T-helper 1 cell treated with Interleukin-12 subunit alpha and Interleukin-12 subunit beta and Interleukin-4 antibody, amounts not matched to agents 30 ng/mL and 1 ng/mL, for 36 hours (primary cell): ENCODE results near the gene ZCCHC18. TPM values are rescaled to one million over a fixed set of nuclear protein-coding genes. Genes with fewer than 3 reads are reported as not detected.
"Not testable (repeated sequence)": the region's sequence is repeated elsewhere in the genome, so short reads cannot be mapped to it uniquely, and the experiment has no call there.

Source experiments
- intact Hi-C: fragments of 100-400 bp; cut with micrococcal nuclease; formaldehyde crosslinking; loops from one replicate; pipeline ENCODE4 v1.15.1; 2024
- total RNA-seq: library from RNA; stranded (reverse); gene quantifications from 2 replicates; pipeline ENCODE4 v1.2.3, GENCODE V29; 2022

ZCCHC18 gene
- total RNA-seq = 0.34 and 0.90 TPM in 2 replicates

GRCh38 chrX:104112326-104112951 lies at the start of gene ZCCHC18:
ZCCHC18 (plus strand) TSS chrX:104112523; CDS start chrX:104114112, 1,589 bp downstream.
- intact Hi-C loops = loop anchor here (2.0 to 5.0 kb wide), 4 partner anchors 44 to 425 kb away; partner anchors contain the start of genes FAM199X, MORF4L2 and SLC25A53

- intact Hi-C loops = not testable (repeated sequence)
Measured at GRCh38 chrX:104062636-104063035, 49.7 kb upstream of the ZCCHC18 start.

GRCh38 chrX:104075778-104076445 lies 36.4 kb upstream of the ZCCHC18 start, which contains the start of gene TMSB15C:
TMSB15C (minus strand) TSS chrX:104076236.
- intact Hi-C loops = not testable (repeated sequence)

GRCh38 chrX:104077854-104078253 lies 34.5 kb upstream of the ZCCHC18 start:
- intact Hi-C loops = not testable (repeated sequence)

- intact Hi-C loops = no loop called here
Measured at GRCh38 chrX:104084063-104084462, 28.3 kb upstream of the ZCCHC18 start.

- intact Hi-C loops = no loop called here
Measured at GRCh38 chrX:104084534-104085277, 27.6 kb upstream of the ZCCHC18 start.

GRCh38 chrX:104085477-104085876 lies 26.8 kb upstream of the ZCCHC18 start:
- intact Hi-C loops = no loop called here

GRCh38 chrX:104085919-104086318 lies 26.4 kb upstream of the ZCCHC18 start:
- intact Hi-C loops = no loop called here

- intact Hi-C loops = loop anchor here (1.0 to 10.0 kb wide), 5 partner anchors 13 to 827 kb away; no protein-coding TSS in a partner anchor
Measured at GRCh38 chrX:104098151-104098808, 14.0 kb upstream of the ZCCHC18 start.

GRCh38 chrX:104098919-104099318 lies 13.4 kb upstream of the ZCCHC18 start:
- intact Hi-C loops = loop anchor here (1.0 to 10.0 kb wide), 5 partner anchors 12 to 826 kb away; no protein-coding TSS in a partner anchor

GRCh38 chrX:104104676-104105075 lies 7.6 kb upstream of the ZCCHC18 start:
- intact Hi-C loops = no loop called here

GRCh38 chrX:104105330-104106262 lies 6.7 kb upstream of the ZCCHC18 start:
- intact Hi-C loops = no loop called here

- intact Hi-C loops = no loop called here
Measured at GRCh38 chrX:104108955-104109354, 3.4 kb upstream of the ZCCHC18 start.

GRCh38 chrX:104110491-104111240 lies 1.7 kb upstream of the ZCCHC18 start:
- intact Hi-C loops = loop anchor here (1.0 to 5.0 kb wide), 2 partner anchors 12 to 423 kb away; partner anchors contain the start of gene MORF4L2

GRCh38 chrX:104113222-104113965 lies 1.1 kb downstream of the ZCCHC18 start:
- intact Hi-C loops = loop anchor here (1.0 to 5.0 kb wide), 6 partner anchors 23 to 426 kb away; partner anchors contain the start of genes FAM199X, MORF4L2 and SLC25A53

- intact Hi-C loops = no loop called here
Measured at GRCh38 chrX:104117759-104118158, 5.4 kb downstream of the ZCCHC18 start.

- intact Hi-C loops = no loop called here
Measured at GRCh38 chrX:104118765-104119164, 6.4 kb downstream of the ZCCHC18 start.

GRCh38 chrX:104122829-104123228 lies 10.5 kb downstream of the ZCCHC18 start:
- intact Hi-C loops = loop anchor here (2.0 kb wide), 1 partner anchor 14 kb away; no protein-coding TSS in a partner anchor
